HG03432 (cell line): ENCODE measurements around the gene USF2.

Experiments
- ATAC-seq: cut with Tn5 transposase; IDR thresholded peaks from one replicate; pipeline ENCODE4 v1.9.1; 2021; ENCODE audit warnings: mild to moderate bottlenecking, moderate library complexity; ENCODE audit not compliant: unreplicated experiment

The USF2 gene

GRCh38 chr19:35314031-35314430, 45.3 kb downstream of the USF2 start:
- ATAC-seq = no peak

- no peak for ATAC-seq
Measured at GRCh38 chr19:35314858-35315470, 46.2 kb downstream of the USF2 start.

GRCh38 chr19:35315883-35316282, 47.1 kb downstream of the USF2 start:
- ATAC-seq = no peak

GRCh38 chr19:35316560-35316959, 47.8 kb downstream of the USF2 start:
- no peak for ATAC-seq

- no peak for ATAC-seq
Measured at GRCh38 chr19:35317464-35318043, 48.8 kb downstream of the USF2 start.

GRCh38 chr19:35318679-35319448, 50.1 kb downstream of the USF2 start:
- ATAC-seq = no peak

- no peak for ATAC-seq
Measured at GRCh38 chr19:35320065-35320713, 51.4 kb downstream of the USF2 start.

- no peak for ATAC-seq
Measured at GRCh38 chr19:35321291-35321690, 52.5 kb downstream of the USF2 start.

GRCh38 chr19:35322014-35322413, 53.3 kb downstream of the USF2 start:
- ATAC-seq = no peak

GRCh38 chr19:35327642-35328041, 58.9 kb downstream of the USF2 start:
- no peak for ATAC-seq

GRCh38 chr19:35328851-35329285, 60.1 kb downstream of the USF2 start, which contains the start of gene CD22:
CD22 (plus strand) TSS chr19:35329187; CDS start chr19:35332041, 2,854 bp downstream.
- ATAC-seq = peak; percentile 34

GRCh38 chr19:35329323-35329722, 60.6 kb downstream of the USF2 start:
- ATAC-seq = peak; percentile 11
